HG02885 (cell line): Measurements from ENCODE around the gene ALG5.

ENCODE experiments used
- ATAC-seq: cut with Tn5 transposase; IDR thresholded peaks from one replicate; pipeline ENCODE4 v1.9.1; 2021; ENCODE audit warnings: mild to moderate bottlenecking; ENCODE audit not compliant: unreplicated experiment, poor library complexity

ALG5 gene

GRCh38 chr13:36981156-36981743, 17.9 kb downstream of the ALG5 start:
- ATAC-seq: peak; percentile 65

GRCh38 chr13:36979361-36980050, 19.6 kb downstream of the ALG5 start:
- ATAC-seq: no peak

- no peak for ATAC-seq
These were observed 24.0 kb downstream of the ALG5 start for GRCh38 chr13:36975172-36975571.

GRCh38 chr13:36973621-36974295, 25.4 kb downstream of the ALG5 start:
- peak; percentile 91 for ATAC-seq

- ATAC-seq: no peak
These were observed 26.1 kb downstream of the ALG5 start for GRCh38 chr13:36973009-36973408.

- no peak for ATAC-seq
These were observed 32.7 kb downstream of the ALG5 start for GRCh38 chr13:36966404-36966803.

GRCh38 chr13:36965767-36966166, 33.4 kb downstream of the ALG5 start:
- no peak for ATAC-seq

- no peak for ATAC-seq
These were observed 39.6 kb downstream of the ALG5 start for GRCh38 chr13:36959456-36960116.

- no peak for ATAC-seq
These were observed 44.6 kb downstream of the ALG5 start for GRCh38 chr13:36954542-36954941.

- no peak for ATAC-seq
These were observed 48.2 kb downstream of the ALG5 start for GRCh38 chr13:36950920-36951319.

GRCh38 chr13:36950330-36950729, 48.8 kb downstream of the ALG5 start:
- ATAC-seq: no peak

- ATAC-seq: no peak
These were observed 54.1 kb downstream of the ALG5 start for GRCh38 chr13:36945078-36945477.

GRCh38 chr13:36925603-36926002, 73.5 kb downstream of the ALG5 start:
- no peak for ATAC-seq

GRCh38 chr13:36924001-36924400, 75.1 kb downstream of the ALG5 start:
- no peak for ATAC-seq

GRCh38 chr13:36921631-36922301, 77.4 kb downstream of the ALG5 start:
- no peak for ATAC-seq

GRCh38 chr13:36920616-36921185, 78.4 kb downstream of the ALG5 start:
- ATAC-seq: no peak

- peak; percentile 83 for ATAC-seq
These were observed 79.1 kb downstream of the ALG5 start, which contains the start of gene SMAD9 for GRCh38 chr13:36919833-36920615. SMAD9 (minus strand) TSS chr13:36920238; CDS start chr13:36879689, 40,549 bp downstream.

- ATAC-seq: peak; percentile 29
These were observed 79.8 kb downstream of the ALG5 start for GRCh38 chr13:36919171-36919832.
